Measurements from ENCODE around the gene TBX19.

GRCh38 chr1:168245042-168245441, 35.6 kb upstream of the TBX19 start:
- no peak for TF ChIP-seq CTCF (IDR thresholded peaks at IDR 0.05)
- TF ChIP-seq POLR2A (IDR thresholded peaks at IDR 0.05): no peak

All from adrenal gland (tissue), 5 donors.